HL-60/S4 treated with retinoic acid at 250 ng/mL for 4 days and 3 days (cell line): Measurements from ENCODE around the gene PLXNA2.

Source experiments
- in situ Hi-C: fragments of 300-500 bp; cut with MboI; formaldehyde crosslinking; loops from 2 replicates; pipeline ENCODE4 v1.7.0; 2022; ENCODE audit warnings: low sequenced_read_pairs

The PLXNA2 gene

DNA sequence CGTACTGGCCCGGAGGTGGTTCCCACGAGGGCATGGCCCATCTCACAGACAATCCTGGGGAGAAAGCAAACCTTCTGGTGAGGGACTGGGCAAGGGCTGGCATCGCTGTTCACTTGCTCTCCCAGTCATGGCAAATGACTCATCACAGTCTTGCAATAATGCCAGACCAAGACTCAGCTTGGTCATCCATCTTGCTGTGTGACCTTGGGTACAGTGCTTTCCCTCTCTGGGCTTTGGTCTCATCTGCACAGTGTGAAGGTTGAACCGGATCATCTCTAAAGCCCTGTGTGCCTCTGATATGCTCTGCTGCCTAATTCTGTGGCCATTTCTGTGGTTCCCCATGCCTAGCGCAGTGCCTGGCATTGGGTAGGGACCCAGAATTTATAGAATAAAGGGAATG, 189.7 kb downstream of the PLXNA2 start:
- in situ Hi-C loops = no loop called here

DNA sequence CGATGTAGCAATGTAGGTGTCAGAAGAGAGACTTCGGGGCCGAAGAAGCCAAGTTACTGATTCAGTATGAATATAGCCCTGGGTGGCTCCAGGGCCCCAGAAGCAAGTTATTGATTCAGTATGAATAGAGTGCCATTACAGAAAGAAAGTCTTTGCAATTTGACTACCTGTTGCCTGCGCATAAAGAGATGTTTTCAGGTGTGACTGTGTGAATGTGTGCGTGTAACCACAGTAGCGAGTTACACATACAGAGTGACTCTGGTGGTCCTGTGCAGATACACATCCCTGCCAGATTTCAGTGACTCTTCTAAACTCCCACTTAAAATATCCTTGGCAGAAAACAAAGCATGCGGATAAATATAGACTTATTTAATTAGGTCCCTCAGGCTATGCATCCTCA, 190.5 kb downstream of the PLXNA2 start:
- in situ Hi-C loops = no loop called here

DNA sequence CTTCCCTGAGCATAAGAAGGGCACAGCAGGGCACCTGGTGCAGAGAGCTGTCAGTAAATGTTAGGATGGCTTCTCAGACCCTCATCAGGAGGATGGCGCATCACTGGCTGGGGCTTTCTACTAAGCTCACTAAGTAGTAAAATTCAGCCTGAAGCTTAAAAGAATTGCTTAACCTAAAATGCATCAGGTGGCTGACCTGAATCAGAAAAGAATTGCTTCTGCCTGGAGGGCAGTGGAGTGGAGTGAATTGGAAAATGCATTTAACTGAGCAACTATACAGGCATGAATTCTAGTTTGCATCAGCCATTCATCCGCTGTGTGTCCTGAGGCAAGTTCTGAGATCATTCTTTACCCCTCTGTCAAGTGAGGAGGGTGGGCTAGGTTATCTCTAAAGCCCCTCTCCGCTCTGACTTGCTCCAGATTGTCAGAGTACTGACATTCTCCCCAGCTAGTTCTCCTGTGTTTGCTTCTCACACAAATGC, 191.2 kb downstream of the PLXNA2 start:
- in situ Hi-C loops = no loop called here

DNA sequence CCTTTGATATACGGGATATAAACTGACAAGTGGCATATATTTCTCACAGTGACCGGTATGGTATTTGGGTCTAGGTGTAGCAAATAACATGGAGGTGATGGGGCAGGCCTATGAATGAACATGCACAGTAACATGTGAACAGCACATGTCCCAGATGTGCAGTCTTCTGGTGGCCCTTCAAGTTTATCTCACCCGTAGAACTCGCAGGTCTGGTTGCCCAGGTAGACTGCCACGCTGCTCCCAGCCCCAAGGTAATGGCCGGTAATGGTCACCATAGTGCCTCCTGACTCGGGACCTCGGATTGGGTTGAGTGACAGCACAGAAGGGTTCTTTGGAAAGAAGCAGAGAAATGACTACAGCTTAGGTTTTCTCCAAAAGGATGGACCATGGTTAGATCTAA, 192.0 kb downstream of the PLXNA2 start:
- in situ Hi-C loops = no loop called here

DNA sequence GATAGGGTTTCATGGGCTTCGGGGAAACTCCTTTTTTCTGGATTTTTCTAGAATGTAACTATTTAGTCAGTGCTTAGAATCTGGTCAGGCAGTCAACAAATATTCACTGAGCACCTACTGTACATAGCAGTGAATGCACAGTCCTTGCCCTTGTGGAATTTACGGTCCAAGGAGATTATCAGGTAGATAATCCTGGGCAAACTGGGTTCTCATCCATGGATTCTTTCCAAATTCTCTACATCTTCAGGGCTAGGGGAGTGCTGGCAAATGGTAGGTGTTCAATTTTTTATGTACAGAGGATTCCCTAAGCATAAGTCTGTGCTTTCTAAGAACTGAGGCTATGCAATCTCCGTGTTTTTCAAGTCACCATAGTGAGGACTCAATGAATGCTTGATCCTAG, 192.5 kb downstream of the PLXNA2 start:
- in situ Hi-C loops = no loop called here

DNA sequence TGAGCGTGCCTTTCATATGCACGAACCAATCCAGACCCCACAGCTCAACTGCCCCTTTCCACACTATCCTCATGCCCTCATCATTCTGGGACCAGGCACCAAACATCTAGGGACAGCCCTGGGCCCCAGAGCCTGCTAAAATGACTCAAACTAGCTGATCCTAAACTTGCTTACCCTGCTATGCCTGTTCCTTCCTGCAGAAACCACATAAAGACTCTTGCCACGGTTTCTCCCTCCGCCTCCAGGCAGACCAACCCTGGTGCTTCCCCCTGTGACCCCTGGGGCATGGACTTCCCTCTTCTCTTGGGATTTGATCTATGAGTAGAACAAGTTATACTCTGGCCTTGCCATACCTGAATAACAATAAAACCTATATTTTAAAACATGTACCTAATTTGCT, 195.3 kb downstream of the PLXNA2 start:
- in situ Hi-C loops = no loop called here

DNA sequence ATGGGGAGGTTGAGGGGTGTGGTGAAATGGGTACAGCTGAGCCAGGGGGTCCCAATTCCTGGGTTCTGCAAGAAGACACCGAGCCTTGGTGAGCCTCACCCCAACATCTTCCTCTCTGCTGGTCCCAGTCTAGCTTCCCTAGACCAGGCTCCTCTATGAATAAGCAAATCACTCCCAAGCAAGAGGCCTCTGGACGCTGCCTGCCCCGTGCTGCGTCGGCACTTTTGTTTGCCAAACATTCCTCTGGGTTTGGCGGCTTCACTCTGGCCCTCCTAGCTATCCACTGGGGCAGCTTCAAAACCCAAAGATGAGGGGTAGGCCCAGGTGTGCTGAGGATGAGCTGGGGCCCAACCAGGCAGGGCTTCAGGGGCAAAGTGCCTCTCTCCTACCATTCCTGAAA, 196.2 kb downstream of the PLXNA2 start:
- in situ Hi-C loops = no loop called here

DNA sequence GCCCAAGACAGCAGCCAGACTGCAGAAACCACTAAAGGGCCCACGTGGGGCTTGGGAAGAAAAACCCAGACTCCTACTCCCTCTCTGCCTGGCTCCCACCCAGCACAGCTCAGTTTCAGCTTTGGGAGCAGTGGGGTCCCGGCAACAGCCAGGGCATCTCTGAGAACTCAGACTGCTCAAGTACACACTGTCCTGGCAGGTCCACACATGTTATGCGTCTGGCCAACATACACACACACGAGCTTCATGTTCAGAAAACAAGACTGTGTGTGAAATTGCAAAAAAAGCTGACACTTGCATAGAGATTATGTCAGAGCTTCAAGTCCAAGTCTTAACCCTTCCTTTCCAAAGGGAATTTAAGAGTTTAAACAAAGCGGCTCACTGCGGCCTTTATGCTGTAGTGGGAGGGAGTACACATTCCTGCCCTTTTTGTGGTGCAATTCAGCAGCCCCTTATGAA, 196.7 kb downstream of the PLXNA2 start:
- in situ Hi-C loops = no loop called here

DNA sequence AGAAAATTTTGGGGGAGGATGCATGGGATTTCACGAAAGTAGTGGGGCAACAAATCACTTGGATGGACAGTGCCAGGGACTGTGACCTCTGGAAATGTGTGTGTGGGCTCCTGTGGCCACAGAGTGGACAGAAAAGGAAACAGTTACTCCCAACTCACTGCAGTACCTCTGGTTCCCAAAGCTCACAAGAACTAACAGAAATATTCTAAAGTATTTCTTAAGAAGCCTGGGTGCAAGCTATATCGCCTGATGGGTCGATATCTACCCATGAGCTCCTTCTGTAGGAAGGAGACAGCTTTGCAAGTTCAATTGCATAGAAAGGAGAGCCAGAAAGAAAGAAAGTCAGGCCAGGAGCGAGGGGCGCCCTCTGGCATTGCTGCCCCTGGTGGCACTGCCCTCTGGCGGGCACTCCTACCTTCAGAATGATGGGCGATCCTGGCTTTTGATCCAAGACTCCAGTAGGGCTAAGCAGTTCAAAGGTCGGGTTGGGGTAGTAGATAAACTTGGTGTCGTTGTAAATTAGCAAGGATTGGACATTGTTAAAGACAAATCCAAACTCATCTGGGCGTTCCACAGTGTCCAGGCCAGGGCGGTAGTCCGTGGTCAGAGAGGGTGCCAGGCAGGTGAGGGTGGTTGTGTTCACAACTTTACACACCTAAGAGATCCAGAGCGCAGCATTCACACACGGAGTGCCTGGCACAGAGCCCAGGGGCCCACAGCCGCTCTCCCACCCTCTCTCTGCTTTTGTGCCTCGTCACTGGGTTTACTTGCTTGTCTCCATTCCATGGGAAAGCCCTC, 198.5 kb downstream of the PLXNA2 start:
- in situ Hi-C loops = no loop called here

DNA sequence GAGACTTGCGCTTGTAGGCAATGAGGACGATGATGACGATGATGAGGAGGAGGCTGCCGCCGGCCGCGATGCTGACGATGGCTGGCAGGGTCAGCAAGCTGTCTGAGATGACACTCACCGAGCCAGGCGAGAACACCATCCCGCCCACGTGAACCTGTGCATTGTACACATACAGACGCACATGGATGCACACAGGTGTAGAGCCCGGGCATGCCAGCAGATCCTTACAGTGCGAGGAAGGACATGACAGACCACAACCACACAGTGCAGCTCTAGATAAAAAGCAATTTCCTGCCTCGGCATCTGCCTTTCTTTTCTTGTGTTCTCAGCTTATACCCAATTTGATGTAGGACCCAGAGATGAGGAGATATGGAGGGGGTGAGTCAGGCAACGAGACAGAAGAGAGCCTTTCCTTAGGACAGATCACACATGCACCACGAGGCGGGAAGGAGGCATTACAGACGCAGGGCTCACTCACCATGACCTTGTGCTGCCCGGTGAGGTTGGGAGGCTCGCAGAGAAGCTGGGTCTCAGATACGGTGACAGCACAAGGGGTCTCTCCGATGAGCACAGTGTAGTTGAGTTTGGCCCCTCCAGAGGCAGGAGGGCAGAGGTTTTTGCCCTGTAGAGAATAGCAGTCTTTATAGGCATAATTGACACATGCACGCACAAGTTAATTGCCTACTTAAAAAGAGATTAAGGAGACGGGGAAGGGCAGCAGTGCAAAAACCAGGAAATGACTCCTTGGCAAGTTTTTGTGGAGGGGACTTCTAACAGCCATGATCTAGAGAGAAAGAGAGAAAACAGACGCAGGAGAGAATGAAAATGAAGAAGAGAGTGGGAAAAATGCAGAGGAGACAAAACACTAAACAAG, 199.4 kb downstream of the PLXNA2 start:
- in situ Hi-C loops = no loop called here

DNA sequence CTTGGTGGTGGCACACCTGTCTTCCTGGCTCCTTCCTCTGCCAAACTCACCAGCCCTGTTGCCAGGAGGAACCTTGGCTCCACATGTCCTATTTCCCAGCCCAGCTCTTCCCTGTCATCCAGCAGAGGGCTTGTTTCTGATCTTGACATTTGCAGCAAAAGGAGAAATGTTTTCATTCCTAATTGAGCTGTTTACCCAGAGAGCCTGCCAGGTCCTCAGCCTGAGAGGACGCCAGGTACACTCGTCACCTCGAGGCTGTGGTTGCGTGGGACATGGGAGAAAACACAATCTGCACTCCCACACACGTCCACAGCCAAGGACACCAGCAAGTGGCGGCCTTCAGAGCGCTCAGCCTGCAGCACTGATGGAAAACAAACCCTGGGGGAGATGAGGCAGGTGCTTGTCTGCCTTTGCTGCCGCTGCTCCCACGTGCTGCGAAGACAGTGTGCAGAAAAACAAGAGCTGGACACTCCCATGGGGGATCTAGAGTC, 200.4 kb downstream of the PLXNA2 start:
- in situ Hi-C loops = no loop called here

DNA sequence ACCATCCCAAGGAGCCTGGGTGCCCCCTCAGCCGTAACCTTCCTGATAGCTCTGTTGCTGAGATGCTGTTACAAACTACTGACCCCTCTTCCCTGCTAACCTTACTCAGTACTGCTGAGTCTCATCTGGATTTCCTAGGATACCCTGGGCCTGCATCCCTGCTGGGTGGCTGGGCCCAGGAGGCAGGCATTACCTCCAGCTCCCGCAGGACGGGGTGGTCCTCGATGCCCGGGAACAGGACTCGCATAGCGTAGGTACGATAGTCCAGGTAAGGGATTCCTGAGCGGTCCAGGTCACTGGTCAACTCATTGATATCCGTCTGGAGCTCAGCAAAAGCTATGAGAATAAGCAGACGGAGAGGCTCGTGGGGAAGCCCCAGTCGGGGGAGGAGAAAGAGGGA, 201.3 kb downstream of the PLXNA2 start:
- in situ Hi-C loops = no loop called here

DNA sequence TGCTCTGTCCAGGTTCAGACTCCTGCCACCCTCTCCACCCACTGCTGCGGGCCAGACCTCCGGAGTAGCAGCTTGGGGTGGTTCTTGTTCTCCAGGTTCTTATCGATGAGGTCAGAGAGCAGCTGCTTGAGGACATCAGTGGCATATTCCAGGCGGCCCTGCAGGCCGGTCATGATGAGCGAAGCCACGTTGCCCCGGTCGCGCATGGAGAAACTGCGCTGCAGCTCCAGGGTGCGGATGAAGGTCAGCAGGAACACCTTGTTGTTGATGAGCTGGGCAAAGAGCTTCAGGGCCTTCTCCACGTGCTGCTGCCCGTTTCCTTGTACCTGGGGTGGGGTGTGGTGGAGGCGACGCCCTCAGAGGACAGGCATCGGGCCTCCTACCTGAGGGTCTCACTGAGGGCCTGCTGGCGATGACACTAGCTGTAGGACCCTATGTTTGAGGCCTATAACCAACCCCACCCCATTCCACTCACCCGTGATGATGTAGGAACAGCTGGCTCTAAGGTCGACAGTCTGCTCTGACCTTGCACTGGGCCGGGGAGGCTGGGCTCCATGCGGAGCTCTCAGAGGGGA, 202.1 kb downstream of the PLXNA2 start:
- in situ Hi-C loops = no loop called here

DNA sequence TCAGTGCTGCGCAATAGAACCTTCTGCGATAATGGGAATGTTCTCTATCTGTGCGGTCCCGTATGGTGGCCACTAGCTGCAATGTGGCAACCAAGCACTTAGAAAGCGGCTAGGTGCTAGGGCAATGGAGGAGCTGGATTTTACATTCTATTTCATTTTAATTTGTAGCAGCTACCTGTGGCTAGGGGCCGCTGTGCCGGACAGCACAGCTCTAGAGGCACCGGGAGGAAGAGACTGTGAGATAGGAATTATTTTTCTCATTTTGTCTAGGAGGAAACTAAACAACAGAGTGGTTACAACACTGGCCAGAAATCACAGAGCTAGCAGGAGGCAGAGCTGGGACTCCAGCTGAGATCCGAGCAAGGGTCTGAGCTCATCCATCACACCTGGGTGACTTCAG, 202.7 kb downstream of the PLXNA2 start:
- in situ Hi-C loops = no loop called here

DNA sequence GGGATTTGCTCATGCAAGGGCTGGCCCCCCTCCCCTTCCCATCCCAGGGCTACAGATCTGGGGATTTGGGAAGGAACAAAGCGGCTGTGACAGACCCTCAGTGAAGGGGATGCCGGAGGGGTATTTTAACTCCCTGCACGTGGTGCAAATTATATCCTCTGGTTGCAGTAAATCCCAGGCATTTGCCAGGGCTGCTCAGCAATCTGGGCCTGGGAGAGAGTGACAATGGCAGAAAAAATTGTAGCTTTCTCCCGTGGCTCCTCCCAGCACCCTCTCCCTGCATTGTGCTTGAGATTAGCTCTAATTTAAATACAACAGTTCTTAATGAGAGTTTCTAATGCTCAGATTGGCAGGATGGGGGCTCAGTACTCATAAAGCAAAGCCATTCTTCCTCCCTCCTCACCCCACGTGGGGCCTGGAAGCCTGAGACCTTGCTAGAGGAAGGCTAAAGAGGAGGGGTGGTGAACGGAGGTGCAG, 203.3 kb downstream of the PLXNA2 start:
- in situ Hi-C loops = no loop called here

DNA sequence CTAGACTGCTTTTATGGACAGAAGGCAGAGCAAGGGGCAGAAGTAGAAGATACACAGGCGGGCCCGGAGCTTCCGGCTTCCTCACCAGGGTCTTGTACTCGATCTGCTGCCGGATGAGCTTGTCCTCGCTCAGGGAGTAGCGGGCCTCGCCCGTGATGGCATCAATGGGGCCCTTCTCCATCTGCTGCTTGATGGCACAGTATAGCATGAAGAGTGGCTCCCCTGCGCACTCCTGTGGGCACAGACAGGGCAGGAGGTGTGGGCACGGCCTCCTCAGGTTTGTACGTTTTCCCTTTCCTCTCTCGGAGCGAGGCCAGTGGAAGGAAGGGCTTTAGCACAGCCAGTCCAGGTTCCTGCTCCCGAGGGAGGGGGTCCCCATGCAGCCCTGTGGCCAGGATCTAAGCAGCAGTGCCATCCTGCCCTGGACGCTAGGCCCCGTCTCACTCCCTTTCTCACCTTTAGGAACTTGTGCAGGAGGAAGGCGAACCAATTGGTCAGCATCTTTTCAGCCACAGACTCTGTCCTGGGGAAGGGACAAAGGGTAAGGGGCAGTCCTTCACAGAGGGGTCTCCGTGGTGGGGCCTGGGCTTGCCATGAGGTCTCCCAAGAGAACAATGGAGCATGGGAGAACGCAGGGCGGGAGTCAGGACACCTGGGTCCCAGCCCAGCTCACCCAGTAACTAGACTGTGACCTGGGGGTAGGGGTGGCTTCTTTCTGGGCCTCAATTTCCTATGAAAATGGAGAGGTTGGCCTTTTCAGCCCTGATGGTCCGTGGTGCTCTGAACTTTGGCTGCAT, 204.4 kb downstream of the PLXNA2 start:
- in situ Hi-C loops = no loop called here

DNA sequence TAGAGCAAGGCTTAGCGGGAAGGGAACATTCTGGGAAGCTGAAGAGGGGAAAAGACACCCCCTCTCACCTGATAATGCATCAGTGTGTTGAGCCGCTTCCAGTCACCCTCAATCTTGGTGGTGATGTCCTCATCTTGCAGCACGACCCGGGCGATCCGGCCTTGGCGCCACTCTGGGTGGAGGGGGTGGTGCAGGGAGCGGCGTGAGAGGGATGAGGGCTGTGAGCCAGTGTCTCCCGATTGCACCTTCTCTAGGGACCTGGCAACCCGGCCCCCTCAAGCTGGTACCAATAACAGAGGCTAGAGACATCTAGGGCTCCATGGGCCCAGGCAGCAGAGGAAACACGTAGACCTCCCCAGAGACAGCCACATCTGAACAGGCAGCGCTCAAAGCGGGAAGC, 205.9 kb downstream of the PLXNA2 start:
- in situ Hi-C loops = no loop called here

DNA sequence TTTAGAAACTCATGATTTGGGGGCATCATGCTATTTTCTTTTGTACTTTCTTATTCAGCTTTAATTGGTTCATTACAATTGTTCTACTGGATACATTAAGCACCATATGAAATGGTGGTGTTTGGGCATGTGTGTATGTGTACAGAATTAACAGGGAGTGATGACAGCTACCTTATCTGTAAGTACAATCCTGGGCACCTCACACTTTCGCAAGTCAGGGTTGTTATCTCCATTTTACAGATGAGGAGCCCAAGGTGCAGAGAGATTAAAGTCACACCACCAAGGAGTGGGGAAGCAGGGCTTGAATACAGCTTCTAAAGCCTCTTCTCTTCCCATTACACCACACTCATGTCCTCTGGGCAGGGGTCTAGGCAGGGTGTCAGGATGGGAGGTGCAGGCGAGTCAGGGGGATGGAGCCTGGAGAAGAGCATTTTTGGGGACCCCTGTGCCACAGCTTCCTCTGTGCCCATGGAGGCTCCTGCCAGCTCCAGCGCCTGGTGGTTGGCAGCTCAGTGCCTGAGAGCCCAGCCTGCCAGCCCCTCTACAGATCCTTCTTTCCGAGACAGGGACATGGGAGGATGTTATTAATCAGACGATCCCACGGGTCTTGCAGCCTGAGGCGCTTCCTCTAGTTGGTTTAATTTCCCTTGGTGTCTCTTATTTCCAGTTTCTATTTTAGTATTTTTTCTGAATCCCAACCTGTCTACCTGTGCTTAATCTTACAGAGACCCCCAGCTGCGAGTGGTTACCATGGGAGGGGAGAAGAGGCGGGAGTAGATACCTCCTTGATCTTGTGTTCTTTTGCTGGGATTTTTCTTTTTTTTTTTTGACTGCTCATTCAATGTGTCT, 207.0 kb downstream of the PLXNA2 start:
- in situ Hi-C loops = no loop called here

DNA sequence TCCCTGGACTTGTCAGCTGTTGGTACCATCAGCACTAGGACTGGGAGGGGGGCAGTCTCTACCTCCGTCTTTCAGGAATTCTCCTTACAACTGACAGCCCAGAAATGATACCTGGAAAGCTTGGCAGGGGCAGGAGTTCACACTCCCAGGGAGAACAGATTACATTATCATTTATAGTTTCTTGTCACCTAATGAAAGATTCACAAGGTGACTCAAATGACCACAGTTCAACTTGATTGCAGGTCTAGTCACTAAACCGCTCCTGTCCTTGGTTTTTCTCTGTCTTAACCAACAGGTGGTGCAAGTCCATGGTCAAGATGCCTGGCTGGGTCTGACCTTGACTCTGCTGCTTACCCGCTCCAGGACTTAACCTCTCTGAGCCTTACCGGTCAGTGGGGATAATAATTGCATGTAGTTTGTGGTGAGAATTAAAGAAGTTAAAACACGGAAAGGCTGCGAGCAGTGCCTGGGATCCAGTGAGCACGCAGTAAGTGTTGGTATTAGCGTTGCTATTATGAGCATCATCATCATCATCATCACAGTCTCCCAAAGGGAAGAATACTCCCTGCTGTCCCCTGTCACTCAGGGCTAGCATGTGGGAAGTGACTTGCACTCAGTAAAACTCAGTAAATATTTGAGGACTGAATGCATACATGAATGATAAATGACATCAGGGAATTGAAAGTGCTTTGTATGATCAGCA, 207.9 kb downstream of the PLXNA2 start:
- in situ Hi-C loops = no loop called here
